AG04449 (cell line): ENCODE measurements around the gene LRRC74B.

Source experiments
- CTCF ChIA-PET: fragments of 350-600 bp; formaldehyde crosslinking; extraction: SDS; loops from one replicate; lab custom pipeline; 2021; ENCODE audit warnings: antibody characterized with exemption; lab: Yijun Ruan, JAX
- POLR2A ChIA-PET: fragments of 400-600, 350-600 bp; formaldehyde crosslinking; extraction: SDS; loops from one replicate; lab custom pipeline; 2020; ENCODE audit warnings: antibody characterized with exemption, inconsistent platforms; lab: Yijun Ruan, JAX
- DNase-seq: peaks from one replicate; pipeline ENCODE4 v3.0.0-alpha.2; 2010; ENCODE audit warnings: low read depth, low spot score
- H3K4me3 ChIP-seq: 2 replicates; pipeline ENCODE4 v1.5.1; 2011; ENCODE audit warnings: low read depth, mild to moderate bottlenecking, control low read depth, low read length
- TF ChIP-seq, protein P1 (sequence below): IDR thresholded peaks from one replicate; pipeline ENCODE4 v1.5.1; 2011; ENCODE audit warnings: mild to moderate bottlenecking, moderate library complexity, low read length, control low read depth, inconsistent platforms; ENCODE audit not compliant: insufficient read depth; ENCODE audit errors: missing control alignments

The LRRC74B gene

DNA sequence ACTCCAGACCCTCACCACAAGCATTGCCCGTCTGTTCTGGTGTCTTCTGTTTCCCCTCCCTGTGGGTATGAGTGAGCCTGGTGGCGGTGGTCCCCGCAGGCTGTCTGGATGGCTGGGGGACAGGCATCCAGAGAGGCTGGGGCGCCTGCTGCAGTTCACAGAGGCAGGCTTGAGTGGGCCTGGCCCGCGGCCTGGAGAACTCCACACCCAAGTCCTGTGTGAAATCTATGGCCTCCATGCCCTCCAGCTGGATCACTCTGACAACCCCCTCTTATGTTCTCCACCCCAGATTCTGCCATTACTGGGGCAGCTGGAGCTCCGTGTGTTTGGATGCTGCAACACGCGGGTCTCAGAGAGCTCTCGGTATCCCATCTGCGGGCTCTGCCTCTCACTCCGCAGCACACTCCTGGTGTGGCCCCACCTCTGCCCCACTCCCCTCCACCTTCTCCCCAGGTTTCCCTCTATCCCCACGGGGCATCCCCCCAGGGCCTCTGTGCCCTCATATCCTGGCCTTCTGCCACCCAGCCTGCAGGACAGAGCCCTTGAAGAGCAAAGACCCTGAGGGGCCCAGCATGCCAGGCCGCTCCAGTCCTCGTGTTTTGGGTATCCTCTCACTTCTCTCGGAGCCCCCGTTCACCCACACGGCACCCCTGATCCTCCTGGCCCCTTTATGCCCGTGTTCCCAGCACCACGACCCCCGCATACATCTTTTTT lies 31.3 kb downstream of the LRRC74B start:
- POLR2A ChIA-PET, result interaction anchor here (0.6 kb wide), 1 partner anchor 565 kb away, joined by 3 read pairs; the partner anchor contains the start of gene SDF2L1
- TF ChIP-seq, protein P1, sequence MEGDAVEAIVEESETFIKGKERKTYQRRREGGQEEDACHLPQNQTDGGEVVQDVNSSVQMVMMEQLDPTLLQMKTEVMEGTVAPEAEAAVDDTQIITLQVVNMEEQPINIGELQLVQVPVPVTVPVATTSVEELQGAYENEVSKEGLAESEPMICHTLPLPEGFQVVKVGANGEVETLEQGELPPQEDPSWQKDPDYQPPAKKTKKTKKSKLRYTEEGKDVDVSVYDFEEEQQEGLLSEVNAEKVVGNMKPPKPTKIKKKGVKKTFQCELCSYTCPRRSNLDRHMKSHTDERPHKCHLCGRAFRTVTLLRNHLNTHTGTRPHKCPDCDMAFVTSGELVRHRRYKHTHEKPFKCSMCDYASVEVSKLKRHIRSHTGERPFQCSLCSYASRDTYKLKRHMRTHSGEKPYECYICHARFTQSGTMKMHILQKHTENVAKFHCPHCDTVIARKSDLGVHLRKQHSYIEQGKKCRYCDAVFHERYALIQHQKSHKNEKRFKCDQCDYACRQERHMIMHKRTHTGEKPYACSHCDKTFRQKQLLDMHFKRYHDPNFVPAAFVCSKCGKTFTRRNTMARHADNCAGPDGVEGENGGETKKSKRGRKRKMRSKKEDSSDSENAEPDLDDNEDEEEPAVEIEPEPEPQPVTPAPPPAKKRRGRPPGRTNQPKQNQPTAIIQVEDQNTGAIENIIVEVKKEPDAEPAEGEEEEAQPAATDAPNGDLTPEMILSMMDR, result no peak
- CTCF ChIA-PET, result interaction anchor here (1.0 kb wide), 1 partner anchor 26 kb away, joined by 3 read pairs; no protein-coding TSS in a partner anchor
- H3K4me3 ChIP-seq, result no peak overlapping the region
- no peak for DNase-seq

DNA sequence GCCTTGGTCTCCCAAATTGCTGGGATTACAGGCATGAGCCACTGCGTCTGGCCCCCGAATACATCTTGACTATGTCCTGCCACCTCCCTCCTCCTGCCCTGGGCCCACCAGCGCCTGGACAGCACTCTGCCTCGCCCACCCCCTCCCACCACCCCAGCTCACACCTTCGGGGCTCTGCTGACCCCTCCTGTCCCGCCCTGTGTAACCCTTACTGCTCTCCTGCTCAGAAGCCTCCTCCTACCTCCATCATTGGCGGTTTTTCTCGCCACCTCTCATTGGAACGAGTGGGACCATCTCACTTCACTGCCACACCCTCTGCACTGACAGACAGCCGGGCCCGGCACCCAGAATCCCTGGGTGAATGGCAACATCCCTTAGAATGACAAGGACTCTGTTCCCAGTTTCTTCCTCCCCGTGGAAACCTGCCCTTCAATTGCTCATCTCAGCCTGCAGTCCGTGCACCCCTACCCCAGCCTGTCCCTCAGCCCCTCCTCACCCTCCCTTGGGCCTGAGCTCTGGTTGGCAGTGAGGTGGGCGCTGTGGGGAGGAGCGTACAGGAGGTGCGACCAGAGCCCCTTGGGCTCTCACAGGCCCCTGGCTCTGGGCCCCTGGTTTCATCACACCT lies 32.2 kb downstream of the LRRC74B start:
- no peak overlapping the region for H3K4me3 ChIP-seq
- TF ChIP-seq, protein P1, result no peak
- DNase-seq, result no peak
- CTCF ChIA-PET, result no interaction called here
- POLR2A ChIA-PET, result no interaction called here

DNA sequence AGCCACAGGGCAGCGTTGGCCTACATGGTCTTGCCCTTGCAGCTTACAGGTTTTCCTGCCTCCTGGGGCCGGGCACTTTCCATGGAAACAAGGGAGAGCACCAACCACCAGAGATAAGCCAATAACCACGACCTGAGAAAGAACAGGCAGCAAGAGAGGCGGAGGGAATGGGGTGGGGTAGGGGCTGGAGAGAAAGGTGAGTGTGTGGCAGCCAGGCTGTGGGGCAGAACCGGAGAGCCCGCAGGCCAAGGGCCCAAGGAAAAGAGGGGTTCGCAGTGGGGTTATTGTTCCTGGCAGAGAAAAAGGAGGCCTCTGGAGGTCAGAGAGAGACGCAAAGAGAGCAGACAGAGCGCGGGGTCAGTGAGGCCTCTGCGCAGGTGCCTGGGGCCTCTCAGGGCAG lies 33.2 kb downstream of the LRRC74B start:
- TF ChIP-seq, protein P1, result no peak
- CTCF ChIA-PET, result no interaction called here
- POLR2A ChIA-PET, result no interaction called here
- DNase-seq, result no peak
- no peak overlapping the region for H3K4me3 ChIP-seq

DNA sequence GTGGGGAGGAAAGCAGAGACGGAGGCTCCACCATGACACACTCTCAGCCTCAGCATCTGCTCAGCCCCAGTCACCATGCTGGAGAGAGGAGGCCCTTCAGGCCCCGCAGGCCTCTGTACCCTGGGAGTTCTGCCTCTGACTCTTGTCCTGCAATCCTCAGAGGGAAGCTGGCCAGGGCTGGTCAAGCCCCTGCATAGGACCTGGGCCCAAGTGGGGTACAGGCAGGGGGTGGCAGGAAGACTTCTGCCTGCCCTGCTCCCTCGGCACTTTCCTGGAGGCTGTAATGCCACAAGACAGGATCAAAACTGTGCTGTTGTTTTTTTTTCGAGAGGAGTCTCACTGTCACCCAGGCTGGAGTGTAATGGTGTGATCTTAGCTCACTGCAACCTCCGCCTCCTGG lies 33.7 kb downstream of the LRRC74B start:
- POLR2A ChIA-PET, result no interaction called here
- no peak for DNase-seq
- TF ChIP-seq, protein P1, result no peak

DNA sequence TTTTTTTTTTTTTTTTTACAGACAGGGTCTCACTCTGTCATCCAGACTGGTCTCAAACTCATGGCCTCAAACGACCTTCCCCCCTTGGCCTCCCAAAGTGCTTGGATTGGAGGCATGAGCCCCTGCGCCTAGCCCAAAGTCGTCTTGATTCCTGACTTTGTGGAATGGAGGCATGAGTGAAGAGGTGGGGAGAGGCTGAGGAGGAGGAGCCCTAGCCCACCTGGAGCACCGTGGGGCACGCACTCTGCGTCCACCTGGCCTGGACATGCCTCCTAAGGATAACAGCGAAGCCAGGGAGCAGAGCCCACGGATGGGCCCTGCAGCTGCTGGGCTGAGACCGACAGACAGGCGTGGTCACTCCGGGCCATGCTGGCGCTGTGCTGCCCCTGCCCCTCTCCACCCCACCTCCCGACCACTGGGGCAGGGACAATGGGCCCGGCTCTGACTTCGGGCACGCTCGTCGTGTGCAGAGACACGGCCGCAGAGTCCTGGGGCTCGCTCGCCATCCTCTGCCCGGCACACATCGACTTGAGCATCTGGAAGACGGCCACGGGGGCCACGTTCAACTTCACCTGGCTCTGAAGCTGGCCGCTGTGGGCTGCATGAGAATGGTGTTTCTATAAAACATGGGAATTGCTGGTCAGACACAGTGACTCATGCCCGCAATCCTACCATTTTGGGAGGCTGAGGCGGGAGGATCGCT lies 34.8 kb downstream of the LRRC74B start:
- ChIA-PET CTCF (interaction anchor here (1.3 kb wide), 1 partner anchor 23 kb away, joined by 3 read pairs; no protein-coding TSS in a partner anchor), POLR2A (no interaction called here)
- TF ChIP-seq, protein P1, result no peak
- H3K4me3 ChIP-seq, result no peak overlapping the region
- DNase-seq, result no peak

More for the DNA sequence above, 33.7 kb downstream of the LRRC74B start:
- CTCF ChIA-PET, result no interaction called here
- no peak overlapping the region for H3K4me3 ChIP-seq

DNA sequence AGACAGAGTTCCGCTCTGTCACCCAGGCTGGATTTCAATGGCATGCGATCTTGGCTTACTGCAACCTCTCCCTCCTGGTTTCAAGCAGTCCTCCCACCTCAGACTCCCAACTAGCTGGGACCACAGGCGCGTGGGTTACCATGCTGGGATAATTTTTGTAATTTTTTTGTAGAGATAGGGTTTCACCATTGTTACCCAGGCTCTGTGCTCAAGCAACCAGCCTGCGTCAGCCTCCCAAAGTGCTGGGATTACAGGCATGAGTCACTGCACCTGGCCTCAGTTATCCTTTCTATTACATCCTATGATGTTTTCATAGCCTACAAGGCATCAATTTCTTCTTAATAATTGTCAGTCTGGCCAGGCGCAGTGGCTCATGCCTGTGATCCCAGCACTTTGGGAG lies 36.5 kb downstream of the LRRC74B start:
- POLR2A ChIA-PET, result no interaction called here
- no peak for DNase-seq
- CTCF ChIA-PET, result no interaction called here
- TF ChIP-seq, protein P1, result no peak
- no peak overlapping the region for H3K4me3 ChIP-seq
